ENCODE results near the gene ATP2A3.
"Not testable (repeated sequence)": the region's sequence is repeated elsewhere in the genome, so short reads cannot be mapped to it uniquely, and the experiment has no call there.

Gene ATP2A3

DNA sequence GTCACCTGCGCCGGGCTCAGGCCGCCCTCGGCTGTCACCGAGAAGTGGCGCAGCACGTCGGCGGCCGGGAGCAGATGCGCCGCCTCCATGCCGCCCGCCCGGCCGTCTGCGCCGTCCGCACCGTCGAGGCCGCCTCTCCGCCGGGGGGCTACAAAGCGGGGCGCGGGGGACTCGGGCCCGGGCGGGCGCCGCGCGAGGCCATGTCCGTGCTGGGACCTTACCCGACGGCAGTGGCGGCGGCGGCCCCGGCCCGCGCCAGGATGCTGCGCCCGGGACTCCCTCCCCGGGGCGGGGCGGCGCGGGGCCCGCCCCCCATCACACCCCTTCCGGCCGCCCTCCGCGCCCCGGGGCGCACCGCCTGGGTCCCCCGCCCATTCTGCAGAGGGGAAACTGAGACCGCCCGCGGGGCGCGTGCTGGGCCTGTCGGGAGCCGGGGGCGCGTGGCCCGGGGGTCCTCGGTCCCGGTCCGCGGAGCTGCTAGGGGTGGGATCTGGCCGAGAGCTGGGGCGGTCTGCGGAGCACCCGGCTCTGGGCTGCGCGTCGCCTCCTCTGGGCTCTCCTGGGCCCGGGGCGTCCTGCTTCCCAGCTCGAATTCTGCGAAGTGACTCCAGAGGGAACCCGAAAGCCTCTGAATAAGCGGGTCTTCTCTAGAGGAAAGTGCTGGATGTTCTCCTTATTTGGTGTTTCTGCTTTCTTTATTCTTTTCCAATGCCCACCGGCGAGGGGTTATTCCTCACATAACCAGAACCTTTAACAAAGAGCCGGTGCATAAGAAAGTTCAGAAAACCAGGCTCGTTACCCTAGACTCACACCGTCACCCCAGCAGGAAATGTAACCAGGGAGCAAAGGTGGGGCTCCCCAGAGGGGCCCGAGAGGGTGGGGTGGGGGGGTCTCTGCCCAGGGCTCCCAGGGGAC lies at the start of gene ATP2A3:
TSS of gene ATP2A3 (minus strand) at position 235 of the 915 bp plus-strand sequence. CDS start at position 89, 146 bp downstream.
- ATAC-seq = peak; percentile 85

- ATAC-seq = no peak
These were observed 46.5 kb upstream of the ATP2A3 start for GRCh38 chr17:4010754-4011153.

- no peak for ATAC-seq
These were observed 45.0 kb upstream of the ATP2A3 start for GRCh38 chr17:4009186-4009785.

- no peak for ATAC-seq
These were observed 44.4 kb upstream of the ATP2A3 start for GRCh38 chr17:4008441-4009185.

GRCh38 chr17:4008082-4008435 lies 43.8 kb upstream of the ATP2A3 start:
- ATAC-seq = no peak

DNA sequence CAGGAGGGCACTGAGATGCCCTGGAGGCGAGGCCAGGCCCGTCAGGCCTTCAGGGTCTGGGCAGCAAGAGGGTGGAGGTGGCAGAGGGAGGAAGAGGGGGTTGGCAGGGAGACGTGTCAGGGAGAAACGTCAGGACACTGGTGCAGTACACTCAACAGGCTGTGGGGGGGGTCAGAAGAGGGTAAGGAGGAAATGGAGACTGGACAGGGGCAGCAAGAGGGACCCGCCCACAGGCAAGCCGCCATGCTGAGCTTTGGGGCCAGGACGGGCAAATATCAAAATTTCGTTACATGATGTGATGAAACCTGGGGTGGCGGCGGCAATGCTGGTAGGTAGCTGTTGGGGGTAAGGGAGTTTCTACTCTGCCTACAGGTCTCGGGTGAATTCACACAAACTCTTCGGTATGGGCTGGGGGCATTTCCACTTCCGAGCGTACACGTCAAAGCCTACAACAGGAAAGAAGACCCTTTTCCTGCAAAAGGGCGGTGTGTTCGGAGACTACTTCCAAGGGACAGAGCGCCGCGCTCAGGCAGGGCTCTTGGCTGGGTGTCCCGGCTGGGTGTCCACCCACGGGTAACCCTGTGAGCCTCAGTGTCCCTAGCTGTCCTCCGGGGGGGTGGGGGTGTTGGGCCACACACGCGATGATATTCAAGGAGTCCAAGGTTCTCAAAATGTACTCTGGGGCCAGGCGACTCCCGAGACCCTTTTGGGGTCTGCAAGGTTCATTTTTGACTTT lies 43.3 kb upstream of the ATP2A3 start:
- no peak for ATAC-seq

DNA sequence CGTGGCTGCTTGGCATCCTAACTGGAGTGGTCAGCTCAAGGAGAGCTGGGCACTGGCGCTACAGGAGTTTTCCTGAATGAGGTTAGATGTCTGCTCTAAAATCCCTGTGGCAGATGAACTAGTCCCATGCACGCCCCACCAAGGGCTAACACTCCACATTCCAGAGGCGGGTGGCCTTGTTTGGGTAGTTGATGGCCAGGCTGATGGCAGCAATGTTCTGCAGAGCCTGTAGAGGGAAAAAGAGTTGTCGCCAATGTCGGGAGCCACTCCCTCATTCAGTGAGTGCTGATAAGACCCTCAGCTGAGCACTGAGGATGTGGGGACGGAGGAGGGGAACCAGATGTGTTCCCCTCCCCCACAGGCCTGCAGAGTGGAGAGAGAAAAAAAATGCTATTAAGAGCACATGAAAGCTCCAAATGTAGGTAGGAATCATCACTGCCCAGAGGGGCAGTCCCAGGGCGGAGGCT lies 42.5 kb upstream of the ATP2A3 start:
- no peak for ATAC-seq

- ATAC-seq = no peak
These were observed 41.9 kb upstream of the ATP2A3 start for GRCh38 chr17:4006165-4006589.

DNA sequence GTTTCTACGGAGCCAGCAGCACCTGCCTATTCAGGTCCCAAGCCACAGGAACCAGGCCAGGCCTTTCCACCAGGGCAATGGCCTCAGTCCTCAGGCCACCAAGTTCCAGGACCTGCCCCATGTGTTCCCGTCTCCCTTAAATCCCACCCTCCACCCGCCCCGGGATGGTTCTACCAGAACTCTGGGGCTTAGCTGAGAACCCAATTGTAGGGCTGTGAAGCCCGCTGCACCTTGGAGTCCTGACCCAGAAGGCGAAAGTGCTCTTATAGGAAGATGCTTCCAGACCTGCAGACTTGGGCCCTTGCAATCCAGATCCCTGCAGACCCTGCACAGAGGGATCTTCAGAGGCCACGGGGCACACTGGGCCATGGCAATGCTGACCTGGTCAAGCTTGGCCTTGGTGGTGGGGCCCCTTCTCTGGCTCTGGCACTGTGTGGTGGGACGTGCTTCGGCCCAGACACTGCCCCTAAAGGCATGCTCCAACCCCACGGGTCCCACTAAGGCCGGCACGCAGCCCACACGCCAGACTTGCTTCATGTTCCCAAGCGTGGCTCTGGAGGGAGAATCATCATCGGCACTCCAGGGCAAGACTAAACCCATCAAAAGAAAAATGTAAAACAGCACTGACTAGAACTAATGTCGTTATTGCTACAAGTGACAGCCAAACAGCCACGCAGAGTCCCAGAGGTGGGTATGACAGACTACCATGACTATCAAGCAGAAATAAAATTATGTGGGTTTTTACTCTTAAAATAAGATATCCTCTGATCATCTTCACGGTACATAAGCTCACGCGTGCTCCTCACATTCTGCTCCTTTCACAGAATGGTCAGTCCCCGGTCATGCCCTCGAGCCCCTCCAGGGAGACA lies 41.3 kb upstream of the ATP2A3 start:
- ATAC-seq = no peak

- ATAC-seq = peak; percentile 33 to 69
These were observed 40.5 kb upstream of the ATP2A3 start for GRCh38 chr17:4004517-4005295.

DNA sequence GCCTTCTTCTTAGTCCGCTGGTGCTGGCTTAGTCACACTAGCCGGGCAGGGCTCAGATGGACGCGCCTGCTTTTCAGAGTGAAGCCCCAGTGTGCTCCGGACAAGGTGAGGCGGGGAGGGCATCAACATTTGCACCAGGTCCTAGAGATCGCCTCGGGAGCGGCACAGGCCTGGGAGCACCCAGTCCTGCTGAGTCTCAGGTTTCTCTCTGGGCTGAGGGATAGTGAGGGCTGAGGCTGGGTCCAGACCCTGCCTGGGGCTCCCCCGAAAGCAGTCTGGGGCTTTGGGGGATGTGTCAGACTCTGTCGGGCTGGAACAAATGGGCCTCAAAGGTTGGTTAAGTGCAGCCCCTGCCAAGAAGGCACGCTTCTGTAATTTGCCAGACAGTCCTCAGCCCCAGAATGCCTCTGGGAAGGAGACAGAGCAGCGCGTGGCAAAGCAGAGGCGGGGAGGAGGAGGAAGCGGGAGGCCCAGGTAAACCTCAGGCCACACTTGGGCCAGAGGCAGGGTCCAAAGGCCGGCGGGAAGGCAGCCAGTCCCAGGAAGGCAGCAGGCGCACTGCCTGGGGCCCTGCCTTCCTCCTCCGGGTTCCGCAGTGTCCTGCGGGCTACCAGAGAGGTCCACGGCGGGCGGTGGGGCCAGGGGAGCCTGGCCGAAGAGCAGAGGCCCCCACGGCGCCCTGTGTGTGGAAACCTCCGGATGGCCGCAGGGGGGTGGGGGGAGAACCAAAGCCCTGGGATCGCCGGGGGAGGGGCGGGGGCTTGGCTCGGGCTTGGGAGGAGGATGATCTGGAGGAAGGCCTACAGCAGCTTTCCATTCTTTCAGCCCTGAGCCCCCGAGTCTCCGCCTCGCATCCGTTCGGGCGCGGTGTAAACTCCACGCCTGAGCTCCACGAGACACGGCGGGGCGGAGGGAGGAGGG lies 39.5 kb upstream of the ATP2A3 start:
- no peak for ATAC-seq

DNA sequence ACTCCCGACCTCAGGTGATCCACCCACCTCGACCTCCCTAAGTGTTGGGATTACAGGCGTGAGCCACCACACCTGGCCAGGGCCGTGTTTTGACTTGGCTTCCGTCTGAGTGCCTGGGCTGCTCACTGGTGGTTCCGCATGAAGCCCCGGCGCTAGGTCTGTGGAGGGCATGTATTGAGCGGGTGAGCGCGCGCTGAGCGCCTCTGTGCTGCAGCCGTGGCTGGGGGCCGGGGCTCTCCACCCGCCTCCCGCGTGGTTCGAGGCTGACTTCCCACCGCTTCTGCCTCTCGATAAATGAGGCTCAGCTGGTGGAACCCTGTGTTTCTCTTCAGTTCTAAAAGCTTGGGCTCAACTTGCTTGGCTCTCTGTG lies 38.9 kb upstream of the ATP2A3 start:
- ATAC-seq = no peak

DNA sequence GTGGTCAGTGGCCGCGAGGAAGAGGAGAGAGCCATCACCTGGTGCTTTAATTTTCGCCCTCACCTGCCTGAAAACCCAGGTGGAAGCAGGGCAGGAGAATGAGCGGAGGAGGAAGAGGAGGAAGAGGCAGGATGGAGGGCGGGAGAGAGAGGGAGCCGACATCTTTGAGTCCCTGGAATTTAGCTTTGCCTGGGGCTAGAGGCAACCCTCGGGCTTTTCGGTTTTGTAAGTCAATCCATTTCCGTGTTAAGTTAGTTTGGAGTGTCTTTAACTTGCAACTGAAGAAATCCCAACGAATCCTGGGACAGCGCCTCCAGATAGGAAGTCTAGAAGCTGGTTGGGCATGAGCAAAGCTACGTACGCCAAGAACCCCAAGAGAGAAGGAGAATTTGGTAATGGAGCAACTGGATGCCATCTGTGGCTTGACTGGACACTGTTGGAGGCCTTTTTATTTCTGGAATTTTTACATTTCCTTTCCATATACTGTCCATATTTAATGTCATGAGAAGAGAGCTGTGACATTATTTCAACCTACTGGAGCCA lies 36.9 kb upstream of the ATP2A3 start:
- no peak for ATAC-seq

DNA sequence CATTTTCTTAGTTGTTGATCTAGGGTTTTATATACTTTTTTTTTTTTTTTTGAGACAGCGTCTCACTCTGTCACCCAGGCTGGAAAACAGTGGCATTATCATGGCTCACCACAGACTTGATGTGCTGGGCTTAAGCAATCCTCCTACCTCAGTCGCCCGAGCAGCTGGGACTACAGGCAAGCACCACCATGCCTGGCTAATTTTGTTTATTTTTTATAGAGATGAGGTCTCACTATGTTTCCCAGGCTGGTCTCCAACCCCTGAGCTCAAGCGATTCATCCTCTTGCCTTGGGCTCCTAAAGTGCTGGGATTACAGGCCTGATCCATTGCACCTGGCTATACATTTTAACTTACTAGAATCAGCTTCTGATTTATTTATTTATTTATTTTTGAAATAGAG lies 34.2 kb upstream of the ATP2A3 start:
- no peak for ATAC-seq

GRCh38 chr17:3995067-3995466 lies 30.8 kb upstream of the ATP2A3 start:
- no peak for ATAC-seq

- no peak for ATAC-seq
These were observed 30.0 kb upstream of the ATP2A3 start for GRCh38 chr17:3994221-3994576.

DNA sequence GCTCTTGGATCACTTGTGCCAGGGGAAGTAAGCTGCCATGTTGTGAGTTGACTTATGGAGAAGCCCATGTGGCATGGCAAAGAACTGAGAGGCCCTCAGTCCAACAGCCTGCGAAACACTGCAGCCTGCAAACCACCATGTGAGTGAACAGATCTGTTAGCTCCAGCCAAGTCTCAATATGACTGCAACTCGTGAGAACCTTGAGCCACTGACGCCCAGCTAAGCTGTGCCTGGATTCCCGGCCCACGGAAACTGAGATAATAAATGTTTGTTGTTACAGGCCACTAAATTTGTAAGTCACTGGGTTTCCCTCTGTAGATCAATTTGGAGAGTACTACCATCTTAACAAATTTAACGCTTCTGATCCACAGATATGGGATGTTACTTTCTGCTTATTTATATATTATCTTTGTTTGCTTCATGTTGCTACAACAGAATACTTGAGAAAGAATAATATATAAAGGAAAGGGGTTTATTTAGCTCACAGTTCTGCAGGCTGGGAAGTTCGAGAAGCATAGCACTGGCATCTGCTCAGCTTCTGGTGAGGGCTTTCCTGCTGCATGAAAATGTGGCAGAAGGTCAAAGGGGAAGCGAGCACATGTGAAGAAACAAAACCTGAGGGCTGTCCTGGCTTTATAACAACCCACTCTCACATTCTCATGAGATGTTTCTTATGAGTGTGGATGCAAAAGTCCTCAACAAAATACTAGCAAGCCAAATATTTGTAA lies 29.4 kb upstream of the ATP2A3 start:
- ATAC-seq = no peak

DNA sequence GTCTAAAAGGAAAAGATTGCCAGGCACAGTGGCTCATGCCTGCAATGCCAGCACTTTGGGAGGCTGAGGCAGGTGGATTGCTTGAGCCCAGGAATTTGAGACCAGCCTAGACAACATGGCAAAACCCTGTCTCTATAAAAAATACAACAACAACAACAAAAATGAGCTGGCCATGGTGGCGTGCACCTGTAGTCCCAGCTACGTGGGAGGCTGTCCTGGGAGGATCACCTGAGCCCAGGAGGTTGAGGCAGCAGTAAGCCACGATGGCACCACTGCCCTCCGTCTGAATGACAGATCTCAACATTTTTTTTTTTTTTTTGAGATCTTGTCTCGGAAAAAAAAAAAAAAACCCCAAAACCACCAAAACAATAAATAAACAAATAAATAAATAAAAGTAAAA lies 28.1 kb upstream of the ATP2A3 start:
- ATAC-seq = no peak

GRCh38 chr17:3991699-3992098 lies 27.5 kb upstream of the ATP2A3 start:
- ATAC-seq = not testable (repeated sequence)
